DND-41 (cell line): ENCODE data around the gene TINAG.

ENCODE experiments used
- ATAC-seq: fragments of 200-7000 bp; cut with Tn5 transposase; 3 replicates; pipeline ENCODE4 v1.9.1; 2021; ENCODE audit warnings: low read depth; ENCODE audit not compliant: insufficient read depth
- DNase-seq: peaks from one replicate; pipeline ENCODE4 v3.0.0-alpha.2; 2020
- H2AFZ ChIP-seq: 2 replicates; pipeline ENCODE4 v1.6.0; 2012; ENCODE audit warnings: low read depth, low read length
- H3K27ac ChIP-seq: 2 replicates; pipeline ENCODE4 v1.5.1; 2012; ENCODE audit warnings: low read length, inconsistent platforms
- H3K27me3 ChIP-seq: fragments of 200-600 bp; sonication (generic); 2 replicates; pipeline ENCODE4 v1.6.0; 2012; ENCODE audit warnings: low read length, mild to moderate bottlenecking, inconsistent platforms; ENCODE audit not compliant: insufficient read depth, poor library complexity
- H3K36me3 ChIP-seq: 2 replicates; pipeline ENCODE4 v1.5.1; 2012; ENCODE audit warnings: low read length, inconsistent platforms; ENCODE audit not compliant: insufficient read depth
- H3K4me1 ChIP-seq: 2 replicates; pipeline ENCODE4 v1.5.1; 2012; ENCODE audit warnings: mild to moderate bottlenecking, low read length; ENCODE audit not compliant: insufficient read depth
- H3K4me2 ChIP-seq: 2 replicates; pipeline ENCODE4 v1.6.0; 2012; ENCODE audit warnings: mild to moderate bottlenecking, moderate library complexity, low read length, inconsistent platforms; ENCODE audit not compliant: insufficient read depth
- H3K4me3 ChIP-seq, 2 experiments: fragments of 200-600 bp in 1 of 2; shearing (Covaris generic) in 1 of 2; 2 replicates each; pipeline ENCODE4 v1.5.1; 2012 to 2016; ENCODE audit warnings: inconsistent platforms in 2 of 2, low read length in 2 of 2, mild to moderate bottlenecking in 2 of 2, low read depth in 1 of 2, moderate library complexity in 1 of 2
- H3K79me2 ChIP-seq: 2 replicates; pipeline ENCODE4 v1.6.0; 2012; ENCODE audit warnings: low read length, inconsistent platforms; ENCODE audit not compliant: insufficient read depth
- H3K9ac ChIP-seq: 2 replicates; pipeline ENCODE4 v1.6.0; 2012; ENCODE audit warnings: low read depth, mild to moderate bottlenecking, inconsistent platforms, low read length, moderate library complexity
- H3K9me3 ChIP-seq: 2 replicates; pipeline ENCODE4 v1.5.1; 2012; ENCODE audit warnings: low read length, moderate library complexity, mild to moderate bottlenecking, inconsistent platforms; ENCODE audit not compliant: insufficient read depth, severe bottlenecking
- H4K20me1 ChIP-seq: 2 replicates; pipeline ENCODE4 v1.6.0; 2012; ENCODE audit warnings: low read length; ENCODE audit not compliant: insufficient read depth
- CTCF ChIP-seq: IDR thresholded peaks from 2 replicates; pipeline ENCODE4 v1.5.1; 2012; ENCODE audit warnings: borderline replicate concordance, low read length, moderate library complexity, mild to moderate bottlenecking; ENCODE audit not compliant: poor library complexity, severe bottlenecking; ENCODE audit errors: extremely low read depth
- EZH2 ChIP-seq: IDR thresholded peaks from 3 replicates; pipeline ENCODE4 v1.6.1; 2012; ENCODE audit warnings: borderline replicate concordance, low read depth, mild to moderate bottlenecking, moderate library complexity, low read length, inconsistent platforms; ENCODE audit not compliant: severe bottlenecking

TINAG gene

GRCh38 chr6:54411767-54412166, 103.5 kb downstream of the TINAG start:
- DNase-seq (no peak), ATAC-seq (no peak)
- H3K9ac ChIP-seq = no peak overlapping the region
- no peaks in the 10 kb centered on the region for H3K9me3 ChIP-seq
- no peaks in the 10 kb centered on the region for H3K27me3 ChIP-seq
- no peak overlapping the region for H3K4me3 ChIP-seq
- H4K20me1 ChIP-seq = no peaks in the 10 kb centered on the region
- H3K4me2 ChIP-seq = no peak overlapping the region
- no peaks in the 10 kb centered on the region for H3K79me2 ChIP-seq
- no peaks in the 10 kb centered on the region for H3K36me3 ChIP-seq
- H2AFZ ChIP-seq = no peak overlapping the region
- TF ChIP-seq CTCF (no peak), EZH2 (no peak)
- no peaks in the 10 kb centered on the region for H3K4me1 ChIP-seq
- H3K27ac ChIP-seq = no peak overlapping the region

DNA sequence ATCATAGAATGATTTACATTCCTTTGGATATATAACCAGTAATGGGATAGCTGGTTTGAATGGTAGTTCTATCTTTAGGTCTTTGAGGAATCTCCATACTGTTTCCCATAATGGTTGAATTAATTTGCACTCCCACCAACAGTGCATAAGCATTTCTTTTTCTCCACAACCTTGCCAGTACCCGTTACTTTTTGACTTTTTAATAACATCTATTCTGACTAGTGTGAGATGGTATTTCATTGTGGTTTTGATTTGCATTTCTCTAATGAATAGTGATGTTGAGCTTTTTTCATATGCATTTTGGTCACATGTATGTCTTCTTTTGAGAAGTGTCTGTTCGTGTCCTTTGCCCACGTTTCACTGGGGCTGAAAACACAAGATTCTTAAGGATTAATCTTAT, 107.3 kb downstream of the TINAG start:
- ATAC-seq (no peak), DNase-seq (no peak)
- Histone ChIP-seq H3K4me1 (no peaks in the 10 kb centered on the region), H3K79me2 (no peaks in the 10 kb centered on the region), H3K4me2 (no peak overlapping the region), H3K9me3 (no peaks in the 10 kb centered on the region), H3K27me3 (no peaks in the 10 kb centered on the region), H3K36me3 (no peaks in the 10 kb centered on the region), H4K20me1 (no peaks in the 10 kb centered on the region), H2AFZ (no peak overlapping the region), H3K9ac (no peak overlapping the region), H3K4me3 (no peak overlapping the region), H3K27ac (no peak overlapping the region)
- TF ChIP-seq CTCF = no peak
- TF ChIP-seq EZH2 = no peak

DNA sequence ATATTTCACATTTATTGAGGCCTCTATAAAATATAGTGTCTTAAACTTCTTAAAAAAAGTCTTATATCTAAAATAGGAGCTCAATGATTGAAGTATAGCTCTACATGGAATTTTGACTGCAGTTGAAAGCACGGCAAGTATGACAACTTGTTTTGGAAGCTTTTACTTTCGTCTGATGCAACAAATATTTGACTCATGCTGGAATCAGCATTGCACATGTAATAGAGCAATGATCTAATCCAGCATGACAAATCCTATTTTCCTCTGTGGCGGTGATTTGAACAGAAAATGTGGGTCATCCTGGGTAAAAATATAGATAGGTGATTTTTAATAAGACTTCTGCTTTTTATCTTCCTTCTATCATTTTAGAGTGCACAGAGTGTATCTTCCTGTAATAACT, 111.6 kb downstream of the TINAG start:
- TF ChIP-seq CTCF (no peak), EZH2 (no peak)
- ATAC-seq (no peak), DNase-seq (no peak)
- no peaks in the 10 kb centered on the region for H3K36me3 ChIP-seq
- H3K27me3 ChIP-seq = no peaks in the 10 kb centered on the region
- no peak overlapping the region for H2AFZ ChIP-seq
- no peak overlapping the region for H3K9ac ChIP-seq
- no peaks in the 10 kb centered on the region for H3K9me3 ChIP-seq
- no peaks in the 10 kb centered on the region for H4K20me1 ChIP-seq
- no peak overlapping the region for H3K27ac ChIP-seq
- no peaks in the 10 kb centered on the region for H3K4me1 ChIP-seq
- H3K79me2 ChIP-seq = no peaks in the 10 kb centered on the region
- H3K4me3 ChIP-seq = no peak overlapping the region
- no peak overlapping the region for H3K4me2 ChIP-seq

- no peak overlapping the region for H2AFZ ChIP-seq
- no peak overlapping the region for H3K9ac ChIP-seq
- no peaks in the 10 kb centered on the region for H3K27me3 ChIP-seq
- no peak overlapping the region for H3K4me3 ChIP-seq
- no peaks in the 10 kb centered on the region for H4K20me1 ChIP-seq
- DNase-seq = no peak
- H3K36me3 ChIP-seq = no peaks in the 10 kb centered on the region
- no peaks in the 10 kb centered on the region for H3K9me3 ChIP-seq
- no peak for TF ChIP-seq CTCF
- TF ChIP-seq EZH2 = no peak
- H3K79me2 ChIP-seq = no peaks in the 10 kb centered on the region
- no peak overlapping the region for H3K27ac ChIP-seq
- H3K4me1 ChIP-seq = no peaks in the 10 kb centered on the region
- no peak for ATAC-seq
- no peak overlapping the region for H3K4me2 ChIP-seq
Observed at GRCh38 chr6:54426995-54427394, 118.8 kb downstream of the TINAG start.
